Ovary (tissue), 3 donors: ENCODE measurements around the gene TOP3A.

ENCODE experiments used
- CTCF ChIP-seq, 3 donors: fragments of 450-650 bp in 2 of 3; fragments of 200-600 bp in 1 of 3; IDR thresholded peaks; one replicate each; pipeline versions ENCODE4 v1.5.1 to v1.8.0; 2016 to 2022; ENCODE audit warnings: antibody characterized with exemption in 3 of 3, mild to moderate bottlenecking in 1 of 3
- POLR2A ChIP-seq: fragments of 450-650 bp; IDR thresholded peaks from one replicate; pipeline ENCODE4 v1.6.1; 2017; ENCODE audit warnings: antibody characterized with exemption, mild to moderate bottlenecking, moderate library complexity
- donor health status: DM: no; HTN: no; CAD: no.

- TF ChIP-seq CTCF (IDR thresholded peaks at IDR 0.05) (no peak), POLR2A (no peak)
Measured at GRCh38 chr17:18318771-18319450, 4.1 kb upstream of the TOP3A start.
